ENCODE data around the gene PSMB10.
A peak's percentile ranks its signal among the peaks of the same experiment; 100 is the strongest.

Gene PSMB10

GRCh38 chr16:67914758-67915495 lies 21.7 kb downstream of the PSMB10 start:
- TF ChIP-seq GATA2 (IDR thresholded peaks at IDR 0.05; ENCODE audit: low read depth, low read length) = peak; percentile 97
- TF ChIP-seq GATA3 (IDR thresholded peaks at IDR 0.05; ENCODE audit: low read depth, low read length) = no peak

GRCh38 chr16:67910158-67910557 lies 26.5 kb downstream of the PSMB10 start:
- no peak for TF ChIP-seq GATA2 (IDR thresholded peaks at IDR 0.05; ENCODE audit: low read depth, low read length)
- TF ChIP-seq GATA3 (IDR thresholded peaks at IDR 0.05; ENCODE audit: low read depth, low read length) = no peak

GRCh38 chr16:67909056-67909742 lies 27.5 kb downstream of the PSMB10 start:
- no peak for TF ChIP-seq GATA2 (IDR thresholded peaks at IDR 0.05; ENCODE audit: low read depth, low read length)

GRCh38 chr16:67907397-67908180 lies 29.1 kb downstream of the PSMB10 start:
- TF ChIP-seq GATA2 (IDR thresholded peaks at IDR 0.05; ENCODE audit: low read depth, low read length) (no peak), GATA3 (IDR thresholded peaks at IDR 0.05; ENCODE audit: low read depth, low read length) (no peak)

GRCh38 chr16:67902831-67903230 lies 33.8 kb downstream of the PSMB10 start:
- TF ChIP-seq GATA2 (IDR thresholded peaks at IDR 0.05; ENCODE audit: low read depth, low read length) (no peak), GATA3 (IDR thresholded peaks at IDR 0.05; ENCODE audit: low read depth, low read length) (no peak)

GRCh38 chr16:67901734-67902133 lies 34.9 kb downstream of the PSMB10 start:
- TF ChIP-seq GATA3 (IDR thresholded peaks at IDR 0.05; ENCODE audit: low read depth, low read length) (no peak), GATA2 (IDR thresholded peaks at IDR 0.05; ENCODE audit: low read depth, low read length) (no peak)

- TF ChIP-seq GATA3 (IDR thresholded peaks at IDR 0.05; ENCODE audit: low read depth, low read length) (no peak), GATA2 (IDR thresholded peaks at IDR 0.05; ENCODE audit: low read depth, low read length) (no peak)
Observed at GRCh38 chr16:67897231-67897630, 39.4 kb downstream of the PSMB10 start.

DNA sequence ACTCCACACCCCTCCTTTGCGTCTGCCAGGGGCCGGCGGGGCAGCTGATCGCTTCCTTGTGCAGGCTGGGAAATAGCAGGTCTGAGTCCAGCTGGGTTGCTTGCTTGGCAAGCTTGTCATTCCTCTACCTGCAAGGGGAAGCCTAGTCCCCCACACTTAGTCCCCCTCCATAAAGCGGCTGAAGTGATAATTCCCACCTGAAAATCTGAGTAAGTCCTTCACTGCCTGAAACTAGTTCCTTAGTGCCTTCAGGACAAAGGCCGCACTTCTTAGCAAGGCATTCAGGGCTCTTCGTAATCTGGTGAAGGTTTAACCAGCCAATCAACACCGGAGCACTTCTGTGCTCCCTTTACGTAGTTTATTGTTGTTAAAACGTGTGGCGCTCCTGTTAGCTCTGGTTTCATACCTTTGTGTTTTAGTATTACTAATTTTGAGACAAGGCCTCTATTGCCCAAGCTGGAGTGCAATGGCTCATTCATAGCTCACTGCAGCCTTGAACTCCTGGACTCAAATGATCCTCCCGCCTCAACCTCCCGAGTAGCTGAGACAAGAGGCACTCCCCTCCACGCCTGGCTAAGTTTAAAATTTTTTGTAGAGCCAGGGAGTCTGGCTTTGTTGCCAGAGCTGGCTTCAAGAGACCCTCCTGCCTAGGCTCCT lies 42.8 kb downstream of the PSMB10 start:
- TF ChIP-seq GATA2 (IDR thresholded peaks at IDR 0.05; ENCODE audit: low read depth, low read length) = no peak
- no peak for TF ChIP-seq GATA3 (IDR thresholded peaks at IDR 0.05; ENCODE audit: low read depth, low read length)

GRCh38 chr16:67892899-67893742 lies 43.5 kb downstream of the PSMB10 start, which contains the start of gene PSKH1:
PSKH1 (plus strand) TSS chr16:67893254; CDS start chr16:67908750, 15,496 bp downstream.
- no peak for TF ChIP-seq GATA3 (IDR thresholded peaks at IDR 0.05; ENCODE audit: low read depth, low read length)
- no peak for TF ChIP-seq GATA2 (IDR thresholded peaks at IDR 0.05; ENCODE audit: low read depth, low read length)

GRCh38 chr16:67892375-67892774 lies 44.3 kb downstream of the PSMB10 start:
- no peak for TF ChIP-seq GATA3 (IDR thresholded peaks at IDR 0.05; ENCODE audit: low read depth, low read length)
- no peak for TF ChIP-seq GATA2 (IDR thresholded peaks at IDR 0.05; ENCODE audit: low read depth, low read length)

- TF ChIP-seq GATA2 (IDR thresholded peaks at IDR 0.05; ENCODE audit: low read depth, low read length) (no peak), GATA3 (IDR thresholded peaks at IDR 0.05; ENCODE audit: low read depth, low read length) (no peak)
Observed at GRCh38 chr16:67888331-67888730, 48.3 kb downstream of the PSMB10 start.

GRCh38 chr16:67886387-67886786 lies 50.3 kb downstream of the PSMB10 start:
- TF ChIP-seq GATA3 (IDR thresholded peaks at IDR 0.05; ENCODE audit: low read depth, low read length) (no peak), GATA2 (IDR thresholded peaks at IDR 0.05; ENCODE audit: low read depth, low read length) (no peak)

GRCh38 chr16:67885976-67886375 lies 50.7 kb downstream of the PSMB10 start:
- TF ChIP-seq GATA2 (IDR thresholded peaks at IDR 0.05; ENCODE audit: low read depth, low read length) (no peak), GATA3 (IDR thresholded peaks at IDR 0.05; ENCODE audit: low read depth, low read length) (no peak)
